CD4-positive, alpha-beta T cell treated with Interleukin-6 for 4 hours (primary cell): Measurements from ENCODE around the gene BUD23.

ENCODE experiments used
- DNase-seq: peaks from one replicate; pipeline ENCODE4 v3.0.0-alpha.2; 2020; ENCODE audit warnings: mixed read lengths

Gene BUD23

GRCh38 chr7:73742753-73743641, 59.6 kb downstream of the BUD23 start:
- no peak for DNase-seq

DNA sequence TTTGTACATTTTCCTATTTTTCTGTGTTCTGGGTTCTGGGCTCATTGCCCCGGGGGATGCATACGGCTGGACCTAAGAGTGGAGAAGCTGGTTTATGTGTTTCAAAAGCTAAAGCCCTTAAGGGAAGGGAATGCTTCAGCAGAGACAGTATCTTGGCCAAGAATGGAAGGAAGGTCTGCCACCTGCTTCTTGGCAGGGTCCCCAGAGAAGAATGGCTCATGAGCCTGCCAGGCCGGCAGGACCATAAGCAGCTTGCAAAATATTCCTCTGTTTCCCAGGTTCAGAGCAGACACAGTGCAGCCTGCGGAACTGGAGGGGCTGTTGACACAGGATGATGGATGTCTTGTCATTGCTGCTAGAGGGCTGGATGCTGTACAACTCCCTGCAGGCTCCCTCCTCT, 63.0 kb downstream of the BUD23 start:
- DNase-seq, result no peak
